OCI-M2 (cell line): ENCODE measurements around the gene E2F8.
A peak's percentile ranks its signal among the peaks of the same experiment; 100 is the strongest.
"Not testable (repeated sequence)": the region's sequence is repeated elsewhere in the genome, so short reads cannot be mapped to it uniquely, and the experiment has no call there.

ENCODE experiments used
- DNase-seq: peaks from one replicate; lab custom pipeline; 2025; ENCODE audit not compliant: unreplicated experiment; lab: John Stamatoyannopoulos, UW

Gene E2F8

GRCh38 chr11:19240420-19241259, at the start of gene E2F8:
Gene E2F8 (minus strand): TSS chr11:19240945. CDS start chr11:19240121, 824 bp downstream.
- peak; percentile 61 for DNase-seq

GRCh38 chr11:19290356-19290755, 49.6 kb upstream of the E2F8 start:
- DNase-seq, result no peak

GRCh38 chr11:19288256-19288655, 47.5 kb upstream of the E2F8 start:
- DNase-seq, result no peak

- no peak for DNase-seq
These were observed 45.7 kb upstream of the E2F8 start for GRCh38 chr11:19286411-19286810.

GRCh38 chr11:19284881-19285280, 44.1 kb upstream of the E2F8 start:
- no peak for DNase-seq

GRCh38 chr11:19283991-19284390, 43.2 kb upstream of the E2F8 start:
- no peak for DNase-seq

- no peak for DNase-seq
These were observed 40.8 kb upstream of the E2F8 start for GRCh38 chr11:19281555-19281954.

GRCh38 chr11:19281041-19281440, 40.3 kb upstream of the E2F8 start:
- DNase-seq, result no peak

GRCh38 chr11:19279451-19279850, 38.7 kb upstream of the E2F8 start:
- DNase-seq, result no peak

- DNase-seq, result no peak
These were observed 36.4 kb upstream of the E2F8 start for GRCh38 chr11:19276859-19277808.

GRCh38 chr11:19275496-19275895, 34.8 kb upstream of the E2F8 start:
- no peak for DNase-seq

GRCh38 chr11:19273219-19273618, 32.5 kb upstream of the E2F8 start:
- not testable (repeated sequence) for DNase-seq

- DNase-seq, result no peak
These were observed 28.2 kb upstream of the E2F8 start for GRCh38 chr11:19268909-19269308.

GRCh38 chr11:19267567-19267966, 26.8 kb upstream of the E2F8 start:
- DNase-seq, result no peak

GRCh38 chr11:19263333-19263732, 22.6 kb upstream of the E2F8 start:
- DNase-seq, result no peak

GRCh38 chr11:19259487-19260345, 19.0 kb upstream of the E2F8 start:
- peak; percentile 23 for DNase-seq

- DNase-seq, result no peak
These were observed 18.0 kb upstream of the E2F8 start for GRCh38 chr11:19258641-19259230.

- not testable (repeated sequence) for DNase-seq
These were observed 13.7 kb upstream of the E2F8 start for GRCh38 chr11:19254441-19254840.

- no peak for DNase-seq
These were observed 13.1 kb upstream of the E2F8 start for GRCh38 chr11:19253817-19254216.

- DNase-seq, result no peak
These were observed 12.5 kb upstream of the E2F8 start for GRCh38 chr11:19253153-19253745.
